Pulmonary artery endothelial cell (primary cell): ENCODE measurements around the gene ATG3. TPM values are rescaled to one million over a fixed set of nuclear protein-coding genes. Genes with fewer than 3 reads are reported as not detected.
"Not testable (repeated sequence)": the region's sequence is repeated elsewhere in the genome, so short reads cannot be mapped to it uniquely, and the experiment has no call there.

ENCODE experiments used
- DNase-seq: peaks from one replicate; pipeline ENCODE4 v3.0.0-alpha.2; 2011; ENCODE audit warnings: low read depth, low spot score
- total RNA-seq: library from RNA; depleted of rRNA; stranded (reverse); fragments of >200 nt; gene quantifications from 2 replicates; pipeline ENCODE4 v1.2.3, GENCODE V29; 2014

The ATG3 gene
- total RNA-seq, 1 donor from 2014 or later, result 72.2 TPM

GRCh38 chr3:112561484-112561733 is 353 bp downstream of the ATG3 start:
- no peak for DNase-seq

GRCh38 chr3:112560721-112561483 is 860 bp downstream of the ATG3 start:
- peak; percentile 60 for DNase-seq

- no peak for DNase-seq
Measured at GRCh38 chr3:112560307-112560706, 1.5 kb downstream of the ATG3 start.

DNA sequence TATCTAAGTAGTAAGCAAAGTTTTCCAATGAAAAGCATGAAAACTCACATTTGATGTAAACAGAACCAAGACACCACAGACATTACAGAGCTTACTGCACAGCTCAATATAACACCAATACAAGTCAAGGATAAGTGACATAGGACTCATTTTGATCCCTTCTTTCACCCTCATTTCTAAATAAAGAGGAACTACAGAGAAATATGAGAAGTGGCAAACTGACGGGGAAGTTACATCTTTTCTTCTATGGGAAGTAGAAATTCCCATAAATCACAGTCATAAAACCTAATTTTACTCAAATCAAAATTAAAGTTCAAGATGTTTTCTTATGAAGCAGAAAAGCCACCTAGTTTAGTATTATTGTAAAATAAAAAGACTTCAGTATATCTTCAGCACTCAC is 3.8 kb downstream of the ATG3 start:
- DNase-seq, result no peak

- no peak for DNase-seq
Measured at GRCh38 chr3:112555535-112556170, 6.1 kb downstream of the ATG3 start.

DNA sequence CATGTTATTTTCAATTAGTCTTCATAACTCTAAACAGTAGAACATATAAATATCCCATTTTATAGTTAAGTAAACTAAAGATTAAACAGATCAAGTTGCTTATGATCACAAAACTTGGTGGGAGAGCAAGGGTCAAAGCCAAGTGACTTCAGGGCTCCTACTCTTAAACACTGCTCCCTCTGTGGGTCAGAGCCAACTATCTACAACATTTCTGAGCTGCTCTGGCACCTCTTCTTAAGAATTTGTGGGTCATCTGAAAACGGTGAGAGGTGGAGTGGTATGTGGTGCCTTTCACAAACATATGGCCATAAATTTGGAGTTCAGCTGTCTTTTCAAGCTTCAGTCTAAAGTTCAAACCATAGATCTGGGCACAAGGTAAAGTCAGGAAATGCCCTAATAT is 10.9 kb downstream of the ATG3 start:
- DNase-seq, result no peak

- no peak for DNase-seq
Measured at GRCh38 chr3:112546216-112546759, 15.5 kb downstream of the ATG3 start.

DNA sequence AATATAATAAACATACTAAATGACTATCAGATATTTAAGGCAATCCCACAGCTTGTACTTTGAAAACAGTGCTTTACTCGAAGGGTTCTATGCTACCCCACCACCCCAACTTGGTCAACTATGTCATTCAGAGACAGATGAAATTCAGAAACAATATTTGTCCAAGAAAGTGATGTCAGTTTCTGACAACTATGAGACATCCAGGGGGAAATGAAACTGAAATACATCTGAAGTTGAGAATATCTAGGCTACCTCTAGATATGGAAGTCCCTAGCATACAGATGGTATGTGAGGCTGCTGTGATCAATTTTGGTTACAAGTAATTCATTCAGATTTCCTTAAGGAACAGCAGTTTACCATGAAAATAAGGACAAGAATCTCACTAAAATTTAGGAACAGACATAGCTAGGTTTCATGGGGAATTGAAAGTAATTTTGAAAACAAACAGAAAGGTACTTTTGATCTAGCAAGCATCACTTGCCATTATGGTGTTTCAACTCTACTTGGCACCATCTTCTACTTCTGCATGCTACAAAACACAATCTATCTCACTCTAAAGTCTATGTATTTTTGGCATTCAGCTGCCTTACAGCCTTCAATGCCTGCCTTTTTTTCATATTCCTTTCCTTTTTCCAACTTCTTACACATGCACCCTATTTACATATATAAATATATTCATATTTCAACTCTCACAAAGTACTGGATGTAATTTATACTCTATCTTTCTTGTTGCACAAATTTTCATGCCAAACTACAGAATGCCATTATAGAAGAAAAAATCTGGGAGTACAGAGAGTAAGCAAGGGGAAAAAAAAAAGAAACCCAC is 21.7 kb downstream of the ATG3 start:
- no peak for DNase-seq

DNA sequence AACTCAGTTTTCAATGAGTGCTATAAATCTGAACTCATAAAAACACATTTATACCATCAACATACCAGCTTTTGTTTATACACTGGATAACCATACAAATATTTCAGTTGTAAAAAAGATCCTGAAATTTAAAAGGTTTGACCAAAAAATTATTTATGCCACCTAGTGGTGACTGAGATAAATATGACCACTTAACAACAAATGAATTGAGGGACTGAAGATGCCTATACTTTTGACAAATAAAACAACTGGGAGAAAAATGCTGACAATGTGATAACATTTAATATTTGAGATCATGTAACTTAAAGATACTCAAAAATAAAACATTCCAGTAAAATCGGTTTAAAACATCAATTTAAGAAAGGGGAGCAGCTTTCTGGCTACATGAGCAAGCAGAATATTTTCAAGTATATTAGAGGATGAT is 30.4 kb downstream of the ATG3 start:
- no peak for DNase-seq

DNA sequence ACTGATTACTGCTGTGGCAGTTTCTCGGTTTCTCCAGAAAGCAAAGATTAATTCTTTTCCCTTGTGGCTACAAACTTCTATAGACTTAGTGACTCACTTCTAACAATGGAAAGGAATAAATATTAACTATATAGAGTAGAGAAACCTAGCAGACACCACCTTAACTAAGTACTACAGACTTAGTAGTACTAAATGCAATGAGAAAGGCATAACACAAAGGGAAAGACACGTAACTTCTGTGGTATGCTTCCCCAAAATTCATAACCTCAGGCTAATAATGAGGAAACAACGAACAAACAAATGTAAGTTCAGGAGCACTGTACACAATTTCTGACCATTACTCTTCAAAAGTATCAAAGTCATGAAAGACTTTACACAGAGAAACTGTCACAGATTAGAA is 31.2 kb downstream of the ATG3 start:
- DNase-seq, result no peak

DNA sequence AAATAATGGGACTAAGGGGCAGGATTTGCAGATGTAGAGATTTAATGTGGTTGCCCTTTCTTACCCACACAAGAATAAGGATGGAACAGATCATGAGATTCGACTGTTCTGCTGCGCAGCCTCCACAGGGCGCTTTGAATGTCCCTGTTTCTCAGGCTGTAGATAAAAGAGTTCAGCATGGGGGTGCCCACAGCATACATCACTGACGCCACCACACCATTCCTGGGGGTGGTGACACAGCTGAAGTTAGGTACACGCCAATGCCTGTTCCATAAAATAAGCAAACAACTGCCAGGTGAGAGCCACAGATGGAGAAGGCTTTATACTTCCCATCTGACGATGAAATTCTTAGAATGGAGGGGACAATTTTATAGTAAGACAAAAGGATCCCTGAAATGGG is 37.6 kb downstream of the ATG3 start:
- DNase-seq, result not testable (repeated sequence)

- peak; percentile 63 for DNase-seq
Measured at GRCh38 chr3:112519424-112520001, 42.2 kb downstream of the ATG3 start.

GRCh38 chr3:112518970-112519369 is 42.8 kb downstream of the ATG3 start:
- DNase-seq, result not testable (repeated sequence)

DNA sequence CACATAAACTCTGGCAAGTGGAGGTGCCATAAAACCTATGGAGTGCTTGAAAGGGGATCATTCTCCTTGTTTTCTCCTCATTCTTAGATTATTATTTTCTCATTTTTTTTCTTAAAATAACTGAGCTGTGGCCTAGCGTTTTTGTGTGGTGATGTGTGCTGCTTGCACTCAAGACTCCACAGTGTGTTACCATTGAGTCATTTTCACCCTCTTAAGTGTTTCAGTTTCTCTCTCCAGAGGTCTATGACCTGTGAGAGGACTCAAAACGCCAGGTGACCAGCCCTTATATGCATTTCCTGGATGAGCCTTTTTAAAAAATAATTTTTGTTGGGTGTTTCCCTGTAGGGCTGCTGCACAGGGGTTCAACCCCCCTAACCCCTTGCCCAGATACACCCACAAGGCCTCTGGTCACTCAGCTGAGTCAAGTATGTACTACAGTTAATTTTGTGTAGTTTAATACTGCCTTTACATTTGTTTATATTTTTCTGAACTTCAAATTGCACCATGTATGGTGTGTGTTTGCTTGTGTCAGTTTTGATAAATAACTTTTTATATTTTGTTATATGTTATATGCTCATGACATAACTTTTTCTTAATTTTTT is 47.1 kb downstream of the ATG3 start:
- no peak for DNase-seq

DNA sequence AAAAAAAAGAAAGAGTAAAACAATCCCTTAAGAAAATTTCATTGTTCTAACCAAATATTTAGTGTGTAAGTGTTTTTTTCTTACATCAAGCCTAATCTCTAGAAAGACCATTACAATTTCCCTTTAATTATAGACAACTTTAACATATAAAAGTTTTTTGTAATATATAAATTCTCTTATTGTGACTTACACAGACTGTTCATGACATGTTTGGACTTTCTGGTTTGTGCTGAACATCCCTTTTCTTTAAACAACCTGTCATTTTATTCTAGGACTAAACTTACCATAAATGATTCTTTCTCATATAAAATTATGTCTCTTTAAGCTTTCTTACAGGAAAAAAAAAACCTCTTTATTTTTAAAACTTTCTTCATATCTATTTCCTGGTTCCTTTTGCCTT is 49.4 kb downstream of the ATG3 start:
- no peak for DNase-seq

DNA sequence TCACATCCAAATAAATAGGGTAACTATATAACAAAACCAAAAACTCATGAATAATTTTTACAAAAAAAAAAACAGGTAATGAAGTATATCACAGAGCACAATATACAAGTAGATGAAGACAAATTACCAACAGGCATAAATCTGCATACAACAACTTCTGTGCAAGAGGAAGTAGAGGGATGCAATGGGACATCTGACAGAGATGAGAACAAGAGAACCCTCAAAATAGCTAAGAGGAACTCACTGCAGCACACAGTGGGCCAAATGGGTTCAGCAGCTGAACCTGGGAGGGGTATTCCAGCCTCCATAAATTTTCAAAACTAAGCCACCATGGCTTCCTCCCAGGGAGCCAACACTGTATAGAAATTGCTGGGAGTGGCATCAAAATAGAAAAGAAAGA is 52.9 kb downstream of the ATG3 start:
- DNase-seq, result no peak

DNA sequence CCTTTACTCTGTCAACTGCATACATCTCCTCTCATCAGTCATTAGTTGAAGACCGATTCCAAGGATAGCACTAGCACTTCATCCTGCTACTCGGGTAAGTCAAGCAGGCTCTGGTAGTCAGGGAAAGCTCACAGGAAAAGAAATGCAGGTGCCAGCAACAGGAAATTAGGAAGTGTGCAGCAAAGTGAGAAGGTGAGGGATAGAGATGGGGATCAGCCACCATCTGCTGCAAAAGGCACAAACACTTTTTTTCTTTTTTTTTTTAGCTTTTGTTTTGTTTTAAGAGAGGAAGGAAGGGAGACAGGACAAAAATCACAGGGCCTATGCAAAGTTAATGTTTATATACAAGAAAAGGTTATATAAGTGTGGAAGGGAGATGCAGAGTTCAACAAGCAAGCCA is 53.5 kb downstream of the ATG3 start:
- peak; percentile 20 for DNase-seq

DNA sequence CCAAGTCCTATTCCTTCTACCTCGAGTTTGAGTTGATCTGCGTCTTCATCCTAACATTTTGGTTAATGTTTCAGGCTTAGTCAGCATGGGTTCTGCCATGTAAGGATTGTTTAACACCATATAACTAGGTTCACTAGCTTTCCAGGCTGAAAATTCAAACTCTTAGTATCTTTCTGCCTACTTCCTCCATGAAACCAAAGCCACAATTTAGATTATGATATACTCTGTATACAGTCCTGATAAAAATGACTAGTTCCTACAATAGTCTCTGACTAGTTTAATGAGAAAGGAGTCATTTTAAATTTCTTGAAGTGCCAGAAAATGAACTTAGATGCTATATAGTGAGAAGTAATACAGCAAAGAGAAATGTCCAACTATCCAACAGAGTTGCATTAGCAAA is 55.9 kb downstream of the ATG3 start:
- DNase-seq, result no peak

- no peak for DNase-seq
Measured at GRCh38 chr3:112504123-112504522, 57.6 kb downstream of the ATG3 start.

DNA sequence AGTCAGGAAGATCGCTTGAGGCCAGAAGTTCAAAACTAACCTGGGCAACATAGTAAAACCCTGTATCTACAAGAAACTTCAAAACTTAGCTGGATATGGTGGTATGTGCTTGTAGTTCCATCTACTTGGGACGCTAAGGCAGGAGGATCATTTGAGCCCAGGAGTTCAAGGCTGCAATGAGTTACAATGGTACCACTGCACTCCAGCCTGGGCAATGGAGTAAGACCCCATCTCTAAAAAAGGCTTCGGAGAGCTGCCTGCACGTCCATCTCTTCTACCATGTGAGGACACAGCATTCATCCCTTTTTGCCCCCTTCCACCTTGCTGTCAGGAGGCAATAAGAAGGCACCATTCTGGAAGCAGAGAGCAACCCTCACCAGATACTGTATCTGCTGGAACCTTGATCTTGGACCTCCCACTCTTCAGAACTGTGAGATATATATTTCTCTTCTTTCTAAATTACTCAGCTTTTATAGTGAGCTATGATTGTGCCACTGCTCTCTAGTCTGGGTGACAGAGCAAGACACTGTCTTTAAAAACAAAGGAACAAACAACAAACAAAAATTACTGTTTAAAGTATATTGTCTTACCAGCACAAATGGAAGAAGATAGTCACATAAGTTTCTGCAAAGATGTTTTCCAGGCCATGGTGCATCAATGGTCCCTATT is 58.3 kb downstream of the ATG3 start:
- DNase-seq, result no peak

DNA sequence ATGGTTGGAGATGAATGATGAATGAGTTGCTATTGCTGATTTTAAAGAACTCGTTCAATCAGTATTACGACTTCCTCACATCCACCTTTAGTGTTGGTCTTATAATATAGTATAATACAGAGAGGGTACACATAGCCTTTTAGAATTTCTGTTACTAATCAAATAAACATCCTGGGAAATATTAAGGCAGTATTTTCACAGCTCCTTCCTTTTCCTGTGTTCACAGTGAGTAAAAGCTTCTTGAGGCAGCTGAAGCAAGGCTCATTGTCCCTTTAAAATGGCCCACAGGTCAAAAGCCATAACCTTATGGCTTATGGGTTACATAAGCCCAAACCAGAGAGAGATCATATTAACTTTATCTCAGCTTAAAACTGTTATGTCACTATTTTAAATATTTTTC is 61.1 kb downstream of the ATG3 start:
- DNase-seq, result peak; percentile 70
